Fibroblast of lung (primary cell): Measurements from ENCODE around the gene RANBP3.

Experiments
- EZH2 ChIP-seq: IDR thresholded peaks from 2 replicates; pipeline ENCODE4 v1.5.1; 2012; ENCODE audit warnings: low read length, control low read depth, mild to moderate bottlenecking; ENCODE audit errors: missing control alignments
- TF ChIP-seq, protein P1 (sequence below), 2 donors: IDR thresholded peaks in 1 of 2; conservative IDR thresholded peaks in 1 of 2; 1 replicate in 1 of 2; 2 replicates in 1 of 2; pipeline ENCODE4 v1.5.1; 2011 to 2012; ENCODE audit warnings: low read length in 2 of 2, control low read depth in 1 of 2, inconsistent platforms in 1 of 2, low read depth in 1 of 2, mild to moderate bottlenecking in 1 of 2

DNA sequence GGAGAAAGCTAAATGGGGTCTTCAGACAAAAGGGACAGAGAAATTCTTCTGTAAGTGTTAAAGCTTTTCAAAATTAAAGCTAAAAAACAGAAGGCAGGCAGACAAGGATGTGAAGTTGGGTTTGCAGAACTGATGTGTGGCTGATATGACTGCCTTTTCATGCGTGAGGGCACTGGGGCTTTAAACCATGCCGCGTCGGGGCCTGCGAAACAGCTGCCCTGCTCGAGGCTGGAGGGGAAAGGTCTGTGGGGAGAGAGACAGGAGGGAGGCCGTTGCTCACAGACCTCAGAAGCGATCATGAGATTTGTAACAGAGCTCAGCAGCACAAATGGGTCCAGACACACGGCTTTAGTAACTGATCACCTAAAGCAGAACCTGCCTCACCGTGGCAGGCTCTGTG is 40.4 kb downstream of the RANBP3 start:
- TF ChIP-seq, protein P1, sequence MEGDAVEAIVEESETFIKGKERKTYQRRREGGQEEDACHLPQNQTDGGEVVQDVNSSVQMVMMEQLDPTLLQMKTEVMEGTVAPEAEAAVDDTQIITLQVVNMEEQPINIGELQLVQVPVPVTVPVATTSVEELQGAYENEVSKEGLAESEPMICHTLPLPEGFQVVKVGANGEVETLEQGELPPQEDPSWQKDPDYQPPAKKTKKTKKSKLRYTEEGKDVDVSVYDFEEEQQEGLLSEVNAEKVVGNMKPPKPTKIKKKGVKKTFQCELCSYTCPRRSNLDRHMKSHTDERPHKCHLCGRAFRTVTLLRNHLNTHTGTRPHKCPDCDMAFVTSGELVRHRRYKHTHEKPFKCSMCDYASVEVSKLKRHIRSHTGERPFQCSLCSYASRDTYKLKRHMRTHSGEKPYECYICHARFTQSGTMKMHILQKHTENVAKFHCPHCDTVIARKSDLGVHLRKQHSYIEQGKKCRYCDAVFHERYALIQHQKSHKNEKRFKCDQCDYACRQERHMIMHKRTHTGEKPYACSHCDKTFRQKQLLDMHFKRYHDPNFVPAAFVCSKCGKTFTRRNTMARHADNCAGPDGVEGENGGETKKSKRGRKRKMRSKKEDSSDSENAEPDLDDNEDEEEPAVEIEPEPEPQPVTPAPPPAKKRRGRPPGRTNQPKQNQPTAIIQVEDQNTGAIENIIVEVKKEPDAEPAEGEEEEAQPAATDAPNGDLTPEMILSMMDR (conservative IDR thresholded peaks at IDR 0.05 in 1 of 2, IDR thresholded peaks at IDR 0.05 in 1 of 2; ENCODE audit: low read depth in 1 of 2, low read length in 2 of 2), result no peak
- no peak for TF ChIP-seq EZH2
